ENCODE data around the gene NKAP. TPM values are rescaled to one million over a fixed set of nuclear protein-coding genes. Genes with fewer than 3 reads are reported as not detected.

The NKAP gene
- polyA plus RNA-seq, 1 donor from 2014 or later: 6.3 TPM

DNA sequence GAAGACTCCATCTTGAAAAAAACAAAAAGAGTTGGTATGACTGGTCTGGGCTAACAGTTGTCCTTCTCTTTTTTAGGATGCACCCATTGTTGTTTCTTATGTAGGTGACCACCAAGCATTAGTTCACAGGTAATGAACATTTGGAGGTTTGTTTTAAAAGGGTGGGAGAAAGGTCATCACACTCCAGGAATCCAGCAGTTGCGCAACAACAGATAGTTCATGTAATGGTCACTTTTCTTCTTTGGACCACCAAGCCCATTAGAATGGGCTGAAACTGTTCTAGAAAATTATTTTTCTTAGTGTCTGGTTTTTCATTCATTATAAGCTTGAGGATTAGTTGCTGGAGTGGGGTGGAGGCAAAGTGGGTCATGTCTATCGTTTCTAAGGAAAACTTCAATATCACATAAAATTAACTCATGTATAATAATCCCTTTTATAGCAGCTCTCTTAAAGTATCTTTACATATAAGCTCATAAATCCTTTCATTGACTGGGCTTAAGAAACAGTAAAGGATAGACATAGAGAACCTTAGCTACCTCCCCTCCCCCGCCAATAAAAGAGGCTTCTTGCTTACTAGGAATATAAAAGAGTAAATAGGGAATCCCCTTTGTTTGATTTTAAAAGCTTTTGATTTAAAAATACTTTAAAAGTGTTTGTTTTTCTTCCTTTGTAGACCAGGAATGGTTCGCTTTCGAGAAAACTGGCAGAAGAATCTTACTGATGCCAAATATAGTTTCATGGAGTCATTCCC is 23.5 kb downstream of the NKAP start:
- Histone ChIP-seq H3F3A (ENCODE audit: insufficient read depth, low read length, poor library complexity, severe bottlenecking) (no peaks in the 10 kb centered on the region), H3K9ac (ENCODE audit: low read length) (no peak overlapping the region), H3K9me3 (ENCODE audit: low read length) (no peaks in the 10 kb centered on the region), H3K4me2 (ENCODE audit: low read length) (no peak overlapping the region), H3K4me3 (ENCODE audit: low read length) (no peak overlapping the region), H3K79me2 (replicated peaks; ENCODE audit: insufficient read depth, low read length) (no peaks in the 10 kb centered on the region), H4K20me1 (ENCODE audit: insufficient read depth) (no peaks in the 10 kb centered on the region), H2AFZ (ENCODE audit: low read depth, low read length) (no peak overlapping the region), H3K27me3 (ENCODE audit: insufficient read depth, low read depth, low read length) (no peaks in the 10 kb centered on the region), H3K9me2 (ENCODE audit: insufficient read depth, low read length) (no peaks in the 10 kb centered on the region), H3K36me3 (ENCODE audit: insufficient read depth, low read length) (no peaks in the 10 kb centered on the region), H3K27ac (ENCODE audit: low read length) (no peak overlapping the region)
- TF ChIP-seq SMC3 (conservative IDR thresholded peaks at IDR 0.05; ENCODE audit: poor library complexity): no peak
- TF ChIP-seq TAF1 (IDR thresholded peaks at IDR 0.05; ENCODE audit: low read depth): no peak
- TF ChIP-seq, protein P1, sequence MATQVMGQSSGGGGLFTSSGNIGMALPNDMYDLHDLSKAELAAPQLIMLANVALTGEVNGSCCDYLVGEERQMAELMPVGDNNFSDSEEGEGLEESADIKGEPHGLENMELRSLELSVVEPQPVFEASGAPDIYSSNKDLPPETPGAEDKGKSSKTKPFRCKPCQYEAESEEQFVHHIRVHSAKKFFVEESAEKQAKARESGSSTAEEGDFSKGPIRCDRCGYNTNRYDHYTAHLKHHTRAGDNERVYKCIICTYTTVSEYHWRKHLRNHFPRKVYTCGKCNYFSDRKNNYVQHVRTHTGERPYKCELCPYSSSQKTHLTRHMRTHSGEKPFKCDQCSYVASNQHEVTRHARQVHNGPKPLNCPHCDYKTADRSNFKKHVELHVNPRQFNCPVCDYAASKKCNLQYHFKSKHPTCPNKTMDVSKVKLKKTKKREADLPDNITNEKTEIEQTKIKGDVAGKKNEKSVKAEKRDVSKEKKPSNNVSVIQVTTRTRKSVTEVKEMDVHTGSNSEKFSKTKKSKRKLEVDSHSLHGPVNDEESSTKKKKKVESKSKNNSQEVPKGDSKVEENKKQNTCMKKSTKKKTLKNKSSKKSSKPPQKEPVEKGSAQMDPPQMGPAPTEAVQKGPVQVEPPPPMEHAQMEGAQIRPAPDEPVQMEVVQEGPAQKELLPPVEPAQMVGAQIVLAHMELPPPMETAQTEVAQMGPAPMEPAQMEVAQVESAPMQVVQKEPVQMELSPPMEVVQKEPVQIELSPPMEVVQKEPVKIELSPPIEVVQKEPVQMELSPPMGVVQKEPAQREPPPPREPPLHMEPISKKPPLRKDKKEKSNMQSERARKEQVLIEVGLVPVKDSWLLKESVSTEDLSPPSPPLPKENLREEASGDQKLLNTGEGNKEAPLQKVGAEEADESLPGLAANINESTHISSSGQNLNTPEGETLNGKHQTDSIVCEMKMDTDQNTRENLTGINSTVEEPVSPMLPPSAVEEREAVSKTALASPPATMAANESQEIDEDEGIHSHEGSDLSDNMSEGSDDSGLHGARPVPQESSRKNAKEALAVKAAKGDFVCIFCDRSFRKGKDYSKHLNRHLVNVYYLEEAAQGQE (IDR thresholded peaks at IDR 0.05; ENCODE audit: borderline replicate concordance): no peak
- TF ChIP-seq POLR2AphosphoS5 (IDR thresholded peaks at IDR 0.05): no peak
- TF ChIP-seq MXI1 (conservative IDR thresholded peaks at IDR 0.05; ENCODE audit: poor library complexity, severe bottlenecking): no peak
- TF ChIP-seq EZH2 (IDR thresholded peaks at IDR 0.05; ENCODE audit: borderline replicate concordance, insufficient read depth, low read length, poor library complexity, severe bottlenecking): no peak
- no peak for TF ChIP-seq EP300 (conservative IDR thresholded peaks at IDR 0.05; ENCODE audit: poor library complexity, severe bottlenecking)
- TF ChIP-seq, protein P2, sequence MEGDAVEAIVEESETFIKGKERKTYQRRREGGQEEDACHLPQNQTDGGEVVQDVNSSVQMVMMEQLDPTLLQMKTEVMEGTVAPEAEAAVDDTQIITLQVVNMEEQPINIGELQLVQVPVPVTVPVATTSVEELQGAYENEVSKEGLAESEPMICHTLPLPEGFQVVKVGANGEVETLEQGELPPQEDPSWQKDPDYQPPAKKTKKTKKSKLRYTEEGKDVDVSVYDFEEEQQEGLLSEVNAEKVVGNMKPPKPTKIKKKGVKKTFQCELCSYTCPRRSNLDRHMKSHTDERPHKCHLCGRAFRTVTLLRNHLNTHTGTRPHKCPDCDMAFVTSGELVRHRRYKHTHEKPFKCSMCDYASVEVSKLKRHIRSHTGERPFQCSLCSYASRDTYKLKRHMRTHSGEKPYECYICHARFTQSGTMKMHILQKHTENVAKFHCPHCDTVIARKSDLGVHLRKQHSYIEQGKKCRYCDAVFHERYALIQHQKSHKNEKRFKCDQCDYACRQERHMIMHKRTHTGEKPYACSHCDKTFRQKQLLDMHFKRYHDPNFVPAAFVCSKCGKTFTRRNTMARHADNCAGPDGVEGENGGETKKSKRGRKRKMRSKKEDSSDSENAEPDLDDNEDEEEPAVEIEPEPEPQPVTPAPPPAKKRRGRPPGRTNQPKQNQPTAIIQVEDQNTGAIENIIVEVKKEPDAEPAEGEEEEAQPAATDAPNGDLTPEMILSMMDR (IDR thresholded peaks at IDR 0.05; ENCODE audit: poor library complexity, severe bottlenecking): no peak
- TF ChIP-seq RAD21 (conservative IDR thresholded peaks at IDR 0.05): no peak

DNA sequence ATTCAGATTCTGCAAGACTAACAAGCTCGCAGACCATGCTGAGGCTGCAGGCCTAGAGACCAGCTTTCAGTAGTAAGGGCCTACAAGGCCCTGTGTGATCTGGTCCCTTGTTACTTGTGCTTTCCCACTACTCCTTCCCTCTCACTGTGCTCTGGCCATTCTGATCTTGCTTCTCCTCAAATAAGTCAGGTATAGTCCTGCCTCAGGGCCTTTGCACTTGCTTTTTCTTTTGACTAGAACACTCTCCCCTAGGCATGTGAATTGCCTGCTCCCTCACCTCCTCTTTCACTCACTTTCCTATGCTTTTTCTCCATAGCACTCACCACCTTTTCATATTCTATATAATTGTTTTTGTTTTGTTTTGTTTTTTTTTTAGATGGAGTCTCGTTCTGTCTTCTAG is 25.7 kb downstream of the NKAP start:
- Histone ChIP-seq H2AFZ (ENCODE audit: low read depth, low read length) (no peak overlapping the region), H3F3A (ENCODE audit: insufficient read depth, low read length, poor library complexity, severe bottlenecking) (no peaks in the 10 kb centered on the region), H3K27ac (ENCODE audit: low read length) (no peak overlapping the region), H3K36me3 (ENCODE audit: insufficient read depth, low read length) (no peaks in the 10 kb centered on the region), H3K9me3 (ENCODE audit: low read length) (no peaks in the 10 kb centered on the region), H3K79me2 (replicated peaks; ENCODE audit: insufficient read depth, low read length) (no peaks in the 10 kb centered on the region), H3K9me2 (ENCODE audit: insufficient read depth, low read length) (no peaks in the 10 kb centered on the region), H4K20me1 (ENCODE audit: insufficient read depth) (no peaks in the 10 kb centered on the region), H3K9ac (ENCODE audit: low read length) (no peak overlapping the region), H3K4me2 (ENCODE audit: low read length) (no peak overlapping the region), H3K4me3 (ENCODE audit: low read length) (no peak overlapping the region), H3K27me3 (ENCODE audit: insufficient read depth, low read depth, low read length) (no peaks in the 10 kb centered on the region)
- TF ChIP-seq POLR2AphosphoS5 (IDR thresholded peaks at IDR 0.05) (no peak), EP300 (conservative IDR thresholded peaks at IDR 0.05; ENCODE audit: poor library complexity, severe bottlenecking) (no peak), SMC3 (conservative IDR thresholded peaks at IDR 0.05; ENCODE audit: poor library complexity) (no peak), EZH2 (IDR thresholded peaks at IDR 0.05; ENCODE audit: borderline replicate concordance, insufficient read depth, low read length, poor library complexity, severe bottlenecking) (no peak), RAD21 (conservative IDR thresholded peaks at IDR 0.05) (no peak), MXI1 (conservative IDR thresholded peaks at IDR 0.05; ENCODE audit: poor library complexity, severe bottlenecking) (no peak), TAF1 (IDR thresholded peaks at IDR 0.05; ENCODE audit: low read depth) (no peak)
- TF ChIP-seq, protein P1 (IDR thresholded peaks at IDR 0.05; ENCODE audit: borderline replicate concordance): no peak
- TF ChIP-seq, protein P2 (IDR thresholded peaks at IDR 0.05; ENCODE audit: poor library complexity, severe bottlenecking): no peak
